Transverse colon (tissue), 4 donors: Measurements from ENCODE around the gene SRPK2.

ENCODE experiments used
- EP300 ChIP-seq: sonication (generic); formaldehyde crosslinking; IDR thresholded peaks from one replicate; pipeline ENCODE4 v1.6.1; 2017; ENCODE audit warnings: antibody characterized with exemption, low read depth
- POLR2A ChIP-seq: fragments of 450-650 bp; IDR thresholded peaks from one replicate; pipeline ENCODE4 v1.6.1; 2016; ENCODE audit warnings: antibody characterized with exemption, mild to moderate bottlenecking, moderate library complexity
- POLR2AphosphoS5 ChIP-seq, 3 donors: sonication (generic); formaldehyde crosslinking; IDR thresholded peaks; one replicate each; pipeline ENCODE4 v1.6.1; 2016; ENCODE audit warnings: antibody characterized with exemption in 3 of 3
- TF ChIP-seq, protein P1 (sequence below), 5 experiments: fragments of 200-600 bp in 3 of 5; fragments of 450-650 bp in 2 of 5; sonication (generic) in 3 of 5; IDR thresholded peaks; 1 replicate in 2 of 5; 2 replicates in 3 of 5; pipeline ENCODE4 v1.5.1; 2016 to 2017; ENCODE audit warnings: antibody characterized with exemption in 5 of 5, inconsistent platforms in 3 of 5, mild to moderate bottlenecking in 2 of 5, moderate library complexity in 1 of 5

DNA sequence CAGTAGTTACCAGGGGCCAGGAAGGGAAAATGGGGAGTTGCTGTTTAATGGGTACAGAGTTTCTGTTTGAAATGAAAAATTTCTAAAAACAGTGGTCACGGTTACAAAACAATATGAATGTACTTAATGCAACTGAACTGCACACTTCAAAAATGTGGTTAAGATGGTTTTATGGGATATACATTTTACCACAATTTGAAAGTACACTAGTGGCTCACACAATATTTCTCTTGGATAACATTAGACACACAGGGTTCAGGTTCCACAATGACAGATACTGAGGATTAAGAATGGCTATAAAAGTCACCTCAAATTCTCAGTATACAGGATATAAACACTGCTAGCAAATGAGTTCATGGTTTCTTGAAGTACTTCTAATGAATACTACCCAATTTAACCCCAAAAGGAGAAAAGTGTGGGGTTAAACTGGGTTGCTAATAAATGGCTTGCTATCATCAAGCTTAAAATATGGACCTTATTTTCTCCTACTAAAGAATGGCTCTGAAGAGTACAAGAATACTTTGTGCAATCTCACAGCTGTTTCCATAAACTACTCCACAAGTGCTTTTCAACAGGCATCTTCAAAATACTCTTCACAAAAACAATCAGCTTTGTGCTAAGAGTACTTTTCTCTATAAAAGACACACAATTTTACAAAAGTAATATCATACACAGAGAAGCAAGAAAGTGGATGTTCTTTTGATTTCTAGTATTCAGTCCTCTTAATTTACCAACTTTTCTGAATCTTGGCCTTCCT is 92.9 kb downstream of the SRPK2 start:
- TF ChIP-seq, protein P1, sequence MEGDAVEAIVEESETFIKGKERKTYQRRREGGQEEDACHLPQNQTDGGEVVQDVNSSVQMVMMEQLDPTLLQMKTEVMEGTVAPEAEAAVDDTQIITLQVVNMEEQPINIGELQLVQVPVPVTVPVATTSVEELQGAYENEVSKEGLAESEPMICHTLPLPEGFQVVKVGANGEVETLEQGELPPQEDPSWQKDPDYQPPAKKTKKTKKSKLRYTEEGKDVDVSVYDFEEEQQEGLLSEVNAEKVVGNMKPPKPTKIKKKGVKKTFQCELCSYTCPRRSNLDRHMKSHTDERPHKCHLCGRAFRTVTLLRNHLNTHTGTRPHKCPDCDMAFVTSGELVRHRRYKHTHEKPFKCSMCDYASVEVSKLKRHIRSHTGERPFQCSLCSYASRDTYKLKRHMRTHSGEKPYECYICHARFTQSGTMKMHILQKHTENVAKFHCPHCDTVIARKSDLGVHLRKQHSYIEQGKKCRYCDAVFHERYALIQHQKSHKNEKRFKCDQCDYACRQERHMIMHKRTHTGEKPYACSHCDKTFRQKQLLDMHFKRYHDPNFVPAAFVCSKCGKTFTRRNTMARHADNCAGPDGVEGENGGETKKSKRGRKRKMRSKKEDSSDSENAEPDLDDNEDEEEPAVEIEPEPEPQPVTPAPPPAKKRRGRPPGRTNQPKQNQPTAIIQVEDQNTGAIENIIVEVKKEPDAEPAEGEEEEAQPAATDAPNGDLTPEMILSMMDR (IDR thresholded peaks at IDR 0.05): no peak
- no peak for TF ChIP-seq POLR2AphosphoS5 (IDR thresholded peaks at IDR 0.05)
- no peak for TF ChIP-seq EP300
- no peak for TF ChIP-seq POLR2A
